Cortex of kidney (tissue), 1 donor: ENCODE results near the gene PRKN.

ENCODE experiments used
- DNase-seq: peaks from one replicate; lab custom pipeline; 2025; lab: John Stamatoyannopoulos, UW

Gene PRKN

GRCh38 chr6:161722394-161722793 is 1005.2 kb downstream of the PRKN start:
- no peak for DNase-seq

GRCh38 chr6:161721511-161721910 is 1006.1 kb downstream of the PRKN start:
- no peak for DNase-seq

DNA sequence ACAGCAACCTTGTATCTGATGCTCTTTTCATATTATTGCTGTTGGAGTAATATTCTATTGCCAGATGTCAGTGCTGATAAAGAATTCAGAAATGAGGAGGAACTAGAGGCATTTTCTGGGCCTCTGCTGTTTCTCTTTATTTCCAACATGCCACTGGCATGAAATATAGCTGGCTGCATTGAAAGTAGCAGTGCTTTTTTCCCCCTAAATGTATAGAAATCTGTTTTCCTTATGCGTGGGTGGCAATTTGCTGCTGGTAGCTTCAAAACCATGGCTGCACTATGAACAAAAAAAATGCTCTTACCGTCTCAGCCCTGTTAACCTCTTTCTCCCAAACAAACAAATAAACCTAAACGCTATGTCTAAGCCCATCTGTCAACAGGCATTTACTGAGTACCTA is 1011.4 kb downstream of the PRKN start:
- no peak for DNase-seq

GRCh38 chr6:161711938-161712337 is 1015.6 kb downstream of the PRKN start:
- no peak for DNase-seq

DNA sequence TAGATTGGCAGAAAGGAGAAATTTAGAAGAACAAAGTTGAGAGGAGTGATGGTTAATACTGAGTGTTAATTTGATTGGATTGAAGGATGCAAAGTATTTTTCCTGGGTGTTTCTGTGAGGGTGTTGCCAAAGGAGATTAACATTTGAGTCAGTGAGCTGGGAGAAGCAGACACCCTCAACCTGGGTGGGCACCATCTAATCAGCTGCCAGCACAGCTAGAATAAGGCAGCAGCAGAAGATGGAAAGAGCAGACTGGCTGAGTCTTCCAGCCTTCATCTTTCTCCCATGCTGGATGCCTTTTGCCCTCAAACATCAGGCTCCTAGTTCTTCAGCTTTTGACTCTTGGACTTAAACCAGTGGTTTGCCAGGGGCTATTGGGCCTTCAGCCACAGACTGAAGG is 1016.1 kb downstream of the PRKN start:
- DNase-seq: no peak

DNA sequence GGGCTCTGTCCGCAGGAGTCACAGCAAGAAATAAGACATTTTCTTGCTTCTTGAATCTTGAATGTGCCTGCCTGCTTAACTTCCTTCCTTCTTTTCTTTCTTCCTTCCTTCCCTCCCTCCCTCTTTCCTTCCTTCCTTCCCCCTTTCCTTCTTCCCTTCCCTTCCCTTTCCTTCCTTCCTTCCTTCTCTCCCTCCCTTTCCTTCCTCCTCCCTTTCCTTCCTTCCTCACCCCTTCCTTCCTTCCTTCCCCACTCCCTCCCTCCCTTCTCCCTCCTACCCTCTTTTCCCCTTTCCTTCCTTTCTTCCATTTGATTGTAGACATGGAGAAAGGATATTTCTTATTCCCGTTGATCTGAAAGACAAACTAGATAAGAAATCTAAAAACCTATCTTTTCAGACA is 1016.9 kb downstream of the PRKN start:
- no peak for DNase-seq

DNA sequence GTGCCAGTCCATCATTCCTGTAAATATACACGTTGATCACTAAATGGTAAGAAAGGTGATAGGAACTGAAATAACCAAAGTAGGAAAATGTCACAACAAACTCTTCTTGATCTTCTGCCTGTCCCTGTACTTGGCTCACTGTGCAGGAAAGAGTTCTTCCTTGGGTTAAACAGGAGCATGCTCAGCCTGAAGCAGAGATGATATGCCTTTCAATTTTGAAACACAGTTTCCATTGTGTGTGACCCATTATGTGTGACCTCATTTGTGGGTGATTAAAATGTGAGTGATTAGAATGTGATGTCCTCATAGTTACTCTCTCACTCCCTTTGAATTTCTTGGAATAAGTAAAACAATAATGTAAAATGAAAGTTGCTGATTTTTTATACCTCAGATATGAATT is 1026.5 kb downstream of the PRKN start:
- DNase-seq: no peak

- no peak for DNase-seq
Measured at GRCh38 chr6:161696801-161697200, 1030.8 kb downstream of the PRKN start.

DNA sequence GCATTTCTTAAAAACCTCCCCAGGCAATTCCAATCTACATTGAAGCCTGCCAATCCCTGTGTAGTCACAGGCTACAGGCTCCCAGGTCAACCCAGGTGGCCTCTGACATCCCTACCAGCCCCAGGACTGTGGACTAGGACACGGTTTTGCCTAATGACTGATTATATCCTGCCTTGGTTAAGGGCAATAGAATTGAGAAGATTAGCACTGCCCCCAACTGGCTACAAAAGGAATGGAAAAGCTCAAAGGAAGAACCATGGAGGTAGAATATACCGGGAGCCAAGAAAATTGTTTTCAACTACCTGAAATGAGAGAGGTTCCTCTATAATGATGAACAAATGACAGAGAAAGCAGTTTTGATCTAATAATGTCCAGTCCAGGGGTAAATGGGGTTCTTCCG is 1032.6 kb downstream of the PRKN start:
- no peak for DNase-seq

DNA sequence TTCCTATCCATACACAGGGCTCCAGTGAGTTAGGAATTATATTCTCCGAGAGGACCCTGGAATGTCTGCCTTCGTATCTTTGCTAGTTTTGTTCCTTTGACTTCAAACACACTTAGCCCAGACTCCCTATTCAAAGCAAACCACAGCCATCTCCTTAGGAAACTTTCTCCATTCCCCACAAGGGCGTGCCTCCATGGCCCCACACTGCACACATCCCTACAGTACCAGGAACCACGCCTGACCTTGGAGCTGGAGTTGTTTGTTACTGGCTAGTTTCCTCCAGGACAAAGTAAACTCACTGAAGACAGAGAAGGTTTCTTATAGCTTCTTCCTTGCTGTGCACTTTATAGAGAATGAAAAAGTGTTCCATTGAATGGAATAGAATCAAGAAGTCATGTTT is 1040.9 kb downstream of the PRKN start:
- DNase-seq: no peak

DNA sequence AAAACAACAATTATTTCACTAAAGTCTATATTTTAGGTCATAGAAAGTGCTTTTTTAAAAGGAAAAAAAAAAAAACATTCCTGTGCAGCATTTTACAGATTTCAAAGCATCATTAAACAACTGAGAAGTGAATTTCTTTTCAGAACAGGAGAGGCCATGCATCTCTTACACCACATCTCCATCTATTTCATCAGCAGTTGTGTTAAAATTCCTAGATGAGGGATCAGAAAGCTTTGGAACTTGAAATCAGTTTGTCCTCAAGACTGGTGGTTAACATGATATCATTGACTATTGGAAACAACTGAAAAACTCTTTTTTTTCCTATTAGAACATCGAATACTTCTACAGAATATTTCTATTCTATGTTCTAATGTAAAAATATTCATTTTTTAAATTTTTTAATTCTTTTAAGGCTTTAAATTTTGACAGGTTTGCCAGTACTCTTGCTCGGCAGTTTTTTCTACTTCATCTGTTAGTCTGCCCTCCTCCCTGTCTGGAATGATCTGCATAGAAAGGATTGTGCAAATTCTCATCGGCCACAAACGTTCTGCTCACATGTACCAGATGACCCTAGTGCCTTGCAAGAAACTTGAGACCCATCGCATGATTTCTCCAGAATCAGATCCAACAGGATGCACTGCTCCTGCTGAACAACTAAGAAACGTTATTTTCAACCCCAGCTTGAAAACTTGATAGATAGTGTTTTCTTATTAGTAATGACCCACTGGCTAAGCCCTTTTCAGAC is 1042.7 kb downstream of the PRKN start:
- no peak for DNase-seq

GRCh38 chr6:161683400-161683799 is 1044.2 kb downstream of the PRKN start:
- no peak for DNase-seq

DNA sequence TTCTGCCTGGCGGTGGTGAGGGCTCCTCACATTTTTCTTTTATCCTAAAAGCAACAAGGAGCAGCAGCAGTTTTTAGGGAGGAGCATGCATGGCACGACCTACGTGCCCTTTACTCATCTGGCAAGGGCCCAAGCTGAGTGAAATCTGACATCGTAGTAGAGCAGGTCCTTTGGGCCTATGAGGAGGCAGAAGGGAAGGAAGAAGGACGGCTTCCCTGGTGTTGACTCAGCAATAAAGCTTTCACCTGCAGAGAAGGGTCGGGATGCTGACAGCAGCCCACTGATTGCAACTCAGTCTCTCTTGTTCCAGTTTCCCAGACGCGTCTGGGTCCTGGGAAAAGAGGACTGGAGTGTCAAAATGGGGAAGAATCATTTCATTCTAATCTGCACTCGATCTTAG is 1044.6 kb downstream of the PRKN start:
- no peak for DNase-seq

GRCh38 chr6:161679980-161680538 is 1047.5 kb downstream of the PRKN start:
- no peak for DNase-seq

- no peak for DNase-seq
Measured at GRCh38 chr6:161677188-161677587, 1050.4 kb downstream of the PRKN start.

- DNase-seq: no peak
Measured at GRCh38 chr6:161676586-161676985, 1051.0 kb downstream of the PRKN start.

GRCh38 chr6:161674930-161675682 is 1052.5 kb downstream of the PRKN start:
- DNase-seq: no peak

DNA sequence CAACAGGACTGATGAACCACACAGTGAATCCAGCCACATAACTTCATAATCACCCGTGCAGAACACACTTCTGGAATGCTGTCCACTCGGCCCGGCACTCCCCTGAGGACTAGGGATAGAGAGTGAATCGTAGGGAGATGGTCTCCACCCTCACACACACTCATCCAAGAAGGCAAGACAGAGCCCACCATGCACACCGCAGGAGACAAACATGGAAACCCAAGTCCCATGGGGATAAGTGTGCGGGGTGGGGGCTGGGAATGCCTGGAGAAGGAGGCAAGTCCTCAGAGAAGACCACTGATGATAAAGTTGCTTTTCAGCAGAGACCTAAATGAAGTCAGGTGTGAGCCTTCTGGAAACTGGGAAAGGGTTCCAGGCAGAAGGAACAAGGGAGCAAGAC is 1054.5 kb downstream of the PRKN start:
- DNase-seq: no peak

- no peak for DNase-seq
Measured at GRCh38 chr6:161671117-161671516, 1056.4 kb downstream of the PRKN start.

GRCh38 chr6:161668665-161669064 is 1058.9 kb downstream of the PRKN start:
- no peak for DNase-seq

GRCh38 chr6:161667957-161668356 is 1059.6 kb downstream of the PRKN start:
- no peak for DNase-seq

DNA sequence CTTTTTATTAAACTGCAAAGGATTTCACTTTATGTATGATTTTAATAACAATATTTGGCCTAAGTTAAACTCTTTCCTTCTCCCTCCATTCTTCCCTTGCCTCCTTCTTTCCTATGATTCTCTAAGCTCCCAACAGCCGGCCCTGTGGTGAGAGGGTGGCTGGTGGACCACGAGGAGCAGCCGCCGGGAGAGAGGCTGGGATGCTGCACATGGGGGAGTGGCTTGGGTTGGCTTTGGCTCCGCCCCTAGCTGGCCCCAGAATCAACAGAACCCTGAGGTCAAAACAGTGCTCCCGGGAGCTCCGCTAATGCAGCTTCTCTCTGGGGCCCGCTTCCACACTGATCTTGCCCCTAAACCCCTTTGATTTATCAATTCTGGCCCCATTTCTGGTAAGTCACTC is 1063.9 kb downstream of the PRKN start:
- no peak for DNase-seq
